ENCODE results near the gene SERINC4. TPM values are rescaled to one million over a fixed set of nuclear protein-coding genes. Genes with fewer than 3 reads are reported as not detected.

SERINC4 gene
- total RNA-seq, 1 experiment from 2014 or later: 0.17 TPM

DNA sequence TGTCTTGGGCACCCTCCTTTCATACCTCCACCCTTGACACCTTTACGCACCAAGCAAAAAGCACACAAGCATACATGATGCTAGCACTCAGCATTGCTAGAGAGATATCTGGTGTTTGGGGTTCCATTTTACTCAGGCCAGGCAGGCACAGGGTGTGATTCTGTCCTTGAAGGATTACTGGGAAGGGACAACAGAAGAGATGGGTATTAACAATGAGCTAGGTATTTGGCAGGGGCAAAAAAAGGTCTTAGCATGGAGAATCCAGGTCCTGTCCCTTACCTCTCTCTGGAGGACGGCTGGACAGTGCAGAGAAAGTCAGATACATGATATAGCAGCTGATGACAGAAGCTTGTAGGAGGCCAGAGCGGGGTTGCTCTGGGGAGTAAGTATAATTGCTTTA, 3.5 kb downstream of the SERINC4 start:
- H3K23ac ChIP-seq (ENCODE audit: insufficient read length, low read depth, low read length): no peak overlapping the region
- H2BK5ac ChIP-seq (ENCODE audit: insufficient read length, low read length): no peak overlapping the region
- H3K18ac ChIP-seq (ENCODE audit: insufficient read length, low read depth, low read length): peak overlapping the region; percentile 3
- H3K4me1 ChIP-seq (ENCODE audit: insufficient read depth, low read length): peaks cover 18% of the 10 kb centered on the region; the same call in 1 of the 2 replicates
- WGBS (ENCODE audit: extremely low coverage, insufficient read length, low lambda C conversion rate): no CpG with 5 or more reads among the region's 3 CpGs
- Mint-ChIP-seq H3K9me3 (no peaks in the 10 kb centered on the region), H3K27me3 (ENCODE audit: low read depth) (no peaks in the 10 kb centered on the region; the same call in 1 of the 2 replicates), H3K4me1 (peaks cover 71 to 80% of the 10 kb centered on the region in 2 experiments), H3K36me3 (ENCODE audit: insufficient read depth in 1 of 3, low read depth in 3 of 3) (peaks cover 55 to 80% (median 60%) of the 10 kb centered on the region in 3 experiments), H3K4me3 (no peak overlapping the region), H3K27ac (peak overlapping the region; percentile 15 to 86 (median 69); a peak in 5 of 7 replicates)
- H3K79me1 ChIP-seq (ENCODE audit: insufficient read depth, low read depth, low read length, poor library complexity, severe bottlenecking): peaks cover 3% of the 10 kb centered on the region
- no peak overlapping the region for H3K14ac ChIP-seq (ENCODE audit: insufficient read depth, low read length)
- H3K27ac ChIP-seq (ENCODE audit: insufficient read length, low read depth, low read length): peak overlapping the region; percentile 2
- H4K8ac ChIP-seq (replicated peaks; ENCODE audit: insufficient read length, low read depth, low read length): no peak overlapping the region
- no peak overlapping the region for H4K91ac ChIP-seq (ENCODE audit: insufficient read length, low read depth, low read length)
- H3K4ac ChIP-seq (ENCODE audit: low read depth, low read length): no peak overlapping the region
- H3K27me3 ChIP-seq (ENCODE audit: insufficient read depth, low read length): no peaks in the 10 kb centered on the region
- H2BK15ac ChIP-seq (ENCODE audit: low read depth, low read length): no peak overlapping the region
- no peaks in the 10 kb centered on the region for H3K9me3 ChIP-seq (ENCODE audit: control insufficient read depth, low read depth, low read length)
- TF ChIP-seq, protein P1, sequence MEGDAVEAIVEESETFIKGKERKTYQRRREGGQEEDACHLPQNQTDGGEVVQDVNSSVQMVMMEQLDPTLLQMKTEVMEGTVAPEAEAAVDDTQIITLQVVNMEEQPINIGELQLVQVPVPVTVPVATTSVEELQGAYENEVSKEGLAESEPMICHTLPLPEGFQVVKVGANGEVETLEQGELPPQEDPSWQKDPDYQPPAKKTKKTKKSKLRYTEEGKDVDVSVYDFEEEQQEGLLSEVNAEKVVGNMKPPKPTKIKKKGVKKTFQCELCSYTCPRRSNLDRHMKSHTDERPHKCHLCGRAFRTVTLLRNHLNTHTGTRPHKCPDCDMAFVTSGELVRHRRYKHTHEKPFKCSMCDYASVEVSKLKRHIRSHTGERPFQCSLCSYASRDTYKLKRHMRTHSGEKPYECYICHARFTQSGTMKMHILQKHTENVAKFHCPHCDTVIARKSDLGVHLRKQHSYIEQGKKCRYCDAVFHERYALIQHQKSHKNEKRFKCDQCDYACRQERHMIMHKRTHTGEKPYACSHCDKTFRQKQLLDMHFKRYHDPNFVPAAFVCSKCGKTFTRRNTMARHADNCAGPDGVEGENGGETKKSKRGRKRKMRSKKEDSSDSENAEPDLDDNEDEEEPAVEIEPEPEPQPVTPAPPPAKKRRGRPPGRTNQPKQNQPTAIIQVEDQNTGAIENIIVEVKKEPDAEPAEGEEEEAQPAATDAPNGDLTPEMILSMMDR (conservative IDR thresholded peaks at IDR 0.05): no peak
- H3K79me2 ChIP-seq (ENCODE audit: insufficient read depth, low read length): peaks cover 6% of the 10 kb centered on the region; the same call in 1 of the 2 replicates
- H3K23me2 ChIP-seq (ENCODE audit: insufficient read length, low read depth, low read length, poor library complexity, severe bottlenecking): peaks cover 12% of the 10 kb centered on the region
- no peak overlapping the region for H3K56ac ChIP-seq (ENCODE audit: insufficient read length, low read depth, low read length)
- no peak overlapping the region for H3K9ac ChIP-seq (ENCODE audit: extremely low read depth, insufficient read length, low read length)
- H3K4me2 ChIP-seq (ENCODE audit: insufficient read depth, insufficient read length, low read length): no peak overlapping the region
- H2BK12ac ChIP-seq (ENCODE audit: insufficient read length, low read depth, low read length): no peak overlapping the region
- H2AK5ac ChIP-seq (ENCODE audit: insufficient read length, low read length): no peak overlapping the region
- H2AFZ ChIP-seq (ENCODE audit: low read length): no peak overlapping the region
- no peak overlapping the region for H2BK20ac ChIP-seq (ENCODE audit: low read depth, low read length, poor library complexity, severe bottlenecking)
- no peaks in the 10 kb centered on the region for H4K20me1 ChIP-seq (ENCODE audit: control insufficient read depth, insufficient read depth, insufficient read length)
- no peak for DNase-seq
- no peak overlapping the region for H4K5ac ChIP-seq (ENCODE audit: insufficient read length, low read depth, low read length)
- H3T11ph ChIP-seq (ENCODE audit: low read length): no peak overlapping the region
- no peak overlapping the region for H2BK120ac ChIP-seq (ENCODE audit: low read depth, low read length, poor library complexity, severe bottlenecking)

Measured in H9 (cell line).